OCI-LY3 (cell line): ENCODE data around the gene HMGB3.

ENCODE experiments used
- H2AFZ ChIP-seq: fragments of 200-600, 300-600 bp; shearing (Covaris generic); 2 replicates; pipeline ENCODE4 v1.6.0; 2014; ENCODE audit warnings: antibody characterized with exemption, low read depth, low read length
- H3K27ac ChIP-seq: fragments of 200-600, 300-600 bp; sonication (generic); 2 replicates; pipeline ENCODE4 v1.5.1; 2014; ENCODE audit warnings: mild to moderate bottlenecking, low read length, moderate library complexity, mixed read lengths
- H3K27me3 ChIP-seq: fragments of 200-600, 300-600 bp; sonication (generic); 2 replicates; pipeline ENCODE4 v1.6.1; 2014; ENCODE audit warnings: low read depth, low read length, mixed read lengths
- H3K36me3 ChIP-seq: fragments of 200-600, 300-600 bp; sonication (generic); replicated peaks from 2 replicates; pipeline ENCODE3; 2014; ENCODE audit warnings: low read depth, low read length, mixed read lengths
- H3K4me1 ChIP-seq: fragments of 300-600, 200-600 bp; sonication (generic); 2 replicates; pipeline ENCODE4 v1.6.1; 2014; ENCODE audit warnings: low read length, mixed read lengths
- H3K4me2 ChIP-seq: fragments of 200-600, 300-600 bp; sonication (generic); 2 replicates; pipeline ENCODE4 v1.6.1; 2014; ENCODE audit warnings: low read length, mixed read lengths
- H3K4me3 ChIP-seq: fragments of 300-600, 200-600 bp; sonication (generic); 2 replicates; pipeline ENCODE4 v1.5.1; 2014; ENCODE audit warnings: antibody characterized with exemption, mild to moderate bottlenecking, low read length, moderate library complexity
- H3K79me2 ChIP-seq: fragments of 300-600, 200-600 bp; shearing (Covaris generic); 2 replicates; pipeline ENCODE4 v1.6.1; 2014; ENCODE audit warnings: mild to moderate bottlenecking, low read length, mixed read lengths
- H3K9ac ChIP-seq: fragments of 300-600, 200-600 bp; shearing (Covaris generic); 2 replicates; pipeline ENCODE4 v1.6.0; 2014; ENCODE audit warnings: mild to moderate bottlenecking, low read length, moderate library complexity
- H3K9me3 ChIP-seq: fragments of 200-600, 300-600 bp; shearing (Covaris generic); 2 replicates; pipeline ENCODE4 v1.6.1; 2014; ENCODE audit warnings: low read length, mixed read lengths; ENCODE audit not compliant: insufficient read depth
- H4K20me1 ChIP-seq: fragments of 200-600, 300-600 bp; sonication (generic); 2 replicates; pipeline ENCODE4 v1.6.1; 2016; ENCODE audit warnings: low read length, mixed read lengths; ENCODE audit not compliant: insufficient read depth
- CTCF ChIP-seq: fragments of 200-600, 300-600 bp; sonication (generic); IDR thresholded peaks from 2 replicates; pipeline ENCODE4 v1.5.1; 2014; ENCODE audit warnings: antibody characterized with exemption, low read length, low read depth
- EZH2phosphoT487 ChIP-seq: fragments of 200-600 bp; shearing (Covaris generic); IDR thresholded peaks from 2 replicates; pipeline ENCODE4 v1.6.1; 2018; ENCODE audit warnings: antibody characterized with exemption, mixed run types, low read depth

Gene HMGB3

GRCh38 chrX:150936556-150936955 is 46.6 kb upstream of the HMGB3 start:
- TF ChIP-seq EZH2phosphoT487 = no peak
- no peak for TF ChIP-seq CTCF
- no peak overlapping the region for H3K27ac ChIP-seq
- H3K36me3 ChIP-seq = no peaks in the 10 kb centered on the region
- no peak overlapping the region for H3K4me3 ChIP-seq
- peaks cover 3% of the 10 kb centered on the region; the same call in 1 of the 2 replicates for H3K27me3 ChIP-seq
- H3K79me2 ChIP-seq = no peaks in the 10 kb centered on the region
- no peak overlapping the region for H3K4me2 ChIP-seq
- no peaks in the 10 kb centered on the region for H3K9me3 ChIP-seq
- no peak overlapping the region for H3K9ac ChIP-seq
- H3K4me1 ChIP-seq = no peaks in the 10 kb centered on the region
- no peak overlapping the region for H2AFZ ChIP-seq
- no peaks in the 10 kb centered on the region for H4K20me1 ChIP-seq

GRCh38 chrX:150940844-150941495 is 42.2 kb upstream of the HMGB3 start:
- Histone ChIP-seq H3K9ac (no peak overlapping the region), H3K4me1 (no peaks in the 10 kb centered on the region)

GRCh38 chrX:150941580-150941979 is 41.6 kb upstream of the HMGB3 start:
- Histone ChIP-seq H3K36me3 (no peaks in the 10 kb centered on the region), H3K79me2 (no peaks in the 10 kb centered on the region), H4K20me1 (no peaks in the 10 kb centered on the region), H3K4me1 (no peaks in the 10 kb centered on the region), H3K4me2 (no peak overlapping the region), H3K9ac (no peak overlapping the region), H3K27ac (no peak overlapping the region), H3K4me3 (no peak overlapping the region), H3K9me3 (no peaks in the 10 kb centered on the region), H2AFZ (no peak overlapping the region), H3K27me3 (no peaks in the 10 kb centered on the region)
- TF ChIP-seq EZH2phosphoT487 = no peak
- TF ChIP-seq CTCF = no peak

More at GRCh38 chrX:150940844-150941495, 42.2 kb upstream of the HMGB3 start:
- Histone ChIP-seq H3K27ac (no peak overlapping the region), H3K4me2 (no peak overlapping the region), H3K27me3 (no peaks in the 10 kb centered on the region), H3K9me3 (no peaks in the 10 kb centered on the region), H3K4me3 (no peak overlapping the region), H2AFZ (no peak overlapping the region), H3K79me2 (no peaks in the 10 kb centered on the region), H4K20me1 (no peaks in the 10 kb centered on the region), H3K36me3 (no peaks in the 10 kb centered on the region)
- TF ChIP-seq CTCF = no peak
- TF ChIP-seq EZH2phosphoT487 = no peak

- Histone ChIP-seq H3K4me1 (no peaks in the 10 kb centered on the region), H3K36me3 (no peaks in the 10 kb centered on the region), H4K20me1 (no peaks in the 10 kb centered on the region), H2AFZ (no peak overlapping the region), H3K27me3 (no peaks in the 10 kb centered on the region), H3K9ac (no peak overlapping the region), H3K79me2 (no peaks in the 10 kb centered on the region), H3K9me3 (no peaks in the 10 kb centered on the region), H3K4me2 (no peak overlapping the region), H3K27ac (no peak overlapping the region), H3K4me3 (no peak overlapping the region)
- TF ChIP-seq CTCF (no peak), EZH2phosphoT487 (no peak)
These were observed 40.1 kb upstream of the HMGB3 start for GRCh38 chrX:150942942-150943594.
